ENCODE results near the gene UTS2B. TPM values are rescaled to one million over a fixed set of nuclear protein-coding genes. Genes with fewer than 3 reads are reported as not detected.
A peak's percentile ranks its signal among the peaks of the same experiment; 100 is the strongest.

UTS2B gene
- total and polyA plus RNA-seq, 9 of the 15 experiments (the other 6 are each of a cell fraction or from before 2014, with no cell fraction given) = 0.06 TPM; not detected in 8

DNA sequence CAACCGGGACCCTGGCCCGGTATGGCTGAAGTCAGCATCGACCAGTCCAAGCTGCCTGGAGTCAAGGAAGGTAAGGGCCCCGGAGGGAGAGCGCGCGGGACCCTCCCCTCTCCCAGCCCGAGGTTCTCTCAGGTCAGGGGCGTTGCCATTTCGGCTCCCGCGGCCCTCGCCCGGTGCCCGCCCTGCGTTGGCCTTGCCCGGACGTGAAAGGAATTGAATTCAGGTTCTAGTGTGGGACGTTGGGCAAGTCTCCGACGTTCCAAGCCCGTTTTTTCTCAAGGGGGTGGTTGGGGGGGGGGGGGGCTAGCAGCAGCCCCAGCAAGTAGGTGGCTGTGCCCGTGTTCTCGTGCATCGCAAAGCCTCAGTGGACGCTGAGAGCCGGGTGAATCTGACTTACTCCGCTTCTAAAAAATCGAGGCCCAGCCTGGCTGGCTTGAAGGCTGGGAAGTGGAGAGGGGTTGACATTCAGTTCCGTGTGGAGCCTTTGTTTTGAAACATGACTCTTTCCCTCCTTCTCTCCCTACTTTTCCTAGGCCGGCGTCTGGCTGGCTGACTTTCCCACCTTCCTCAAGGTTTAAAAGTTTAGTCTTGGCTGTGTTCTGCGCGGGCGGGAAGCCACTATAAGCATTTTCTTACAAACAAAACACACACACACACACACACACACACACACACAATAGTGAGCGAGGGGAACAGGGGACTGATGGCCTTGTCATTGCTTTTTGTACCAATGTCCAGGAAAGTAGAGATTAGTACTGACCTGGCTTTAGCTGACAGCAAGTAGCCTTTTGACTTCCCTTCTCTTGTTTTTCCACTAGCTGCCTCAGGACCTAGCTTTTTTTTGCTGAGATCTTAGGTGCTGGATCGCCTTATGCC lies at the start of gene UTS2B (continued):
- TF ChIP-seq, protein P1, sequence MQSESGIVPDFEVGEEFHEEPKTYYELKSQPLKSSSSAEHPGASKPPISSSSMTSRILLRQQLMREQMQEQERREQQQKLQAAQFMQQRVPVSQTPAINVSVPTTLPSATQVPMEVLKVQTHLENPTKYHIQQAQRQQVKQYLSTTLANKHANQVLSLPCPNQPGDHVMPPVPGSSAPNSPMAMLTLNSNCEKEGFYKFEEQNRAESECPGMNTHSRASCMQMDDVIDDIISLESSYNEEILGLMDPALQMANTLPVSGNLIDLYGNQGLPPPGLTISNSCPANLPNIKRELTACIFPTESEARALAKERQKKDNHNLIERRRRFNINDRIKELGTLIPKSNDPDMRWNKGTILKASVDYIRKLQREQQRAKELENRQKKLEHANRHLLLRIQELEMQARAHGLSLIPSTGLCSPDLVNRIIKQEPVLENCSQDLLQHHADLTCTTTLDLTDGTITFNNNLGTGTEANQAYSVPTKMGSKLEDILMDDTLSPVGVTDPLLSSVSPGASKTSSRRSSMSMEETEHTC (IDR thresholded peaks at IDR 0.05) = no peak
- 0 out of 2 replicates have a peak, but pooled peaks have one; percentile 1 for TF ChIP-seq ZNF316 (IDR thresholded peaks at IDR 0.05)
- TF ChIP-seq, protein P2, sequence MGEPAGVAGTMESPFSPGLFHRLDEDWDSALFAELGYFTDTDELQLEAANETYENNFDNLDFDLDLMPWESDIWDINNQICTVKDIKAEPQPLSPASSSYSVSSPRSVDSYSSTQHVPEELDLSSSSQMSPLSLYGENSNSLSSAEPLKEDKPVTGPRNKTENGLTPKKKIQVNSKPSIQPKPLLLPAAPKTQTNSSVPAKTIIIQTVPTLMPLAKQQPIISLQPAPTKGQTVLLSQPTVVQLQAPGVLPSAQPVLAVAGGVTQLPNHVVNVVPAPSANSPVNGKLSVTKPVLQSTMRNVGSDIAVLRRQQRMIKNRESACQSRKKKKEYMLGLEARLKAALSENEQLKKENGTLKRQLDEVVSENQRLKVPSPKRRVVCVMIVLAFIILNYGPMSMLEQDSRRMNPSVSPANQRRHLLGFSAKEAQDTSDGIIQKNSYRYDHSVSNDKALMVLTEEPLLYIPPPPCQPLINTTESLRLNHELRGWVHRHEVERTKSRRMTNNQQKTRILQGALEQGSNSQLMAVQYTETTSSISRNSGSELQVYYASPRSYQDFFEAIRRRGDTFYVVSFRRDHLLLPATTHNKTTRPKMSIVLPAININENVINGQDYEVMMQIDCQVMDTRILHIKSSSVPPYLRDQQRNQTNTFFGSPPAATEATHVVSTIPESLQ (CRISPR knock-in tag; IDR thresholded peaks at IDR 0.05) = no peak
- no peak for TF ChIP-seq ZNF140 (CRISPR knock-in tag; IDR thresholded peaks at IDR 0.05)
- no peak for TF ChIP-seq CHD4 (IDR thresholded peaks at IDR 0.05; ENCODE audit: insufficient read depth, insufficient replicate concordance, low read depth, low read length, poor library complexity, severe bottlenecking)
- TF ChIP-seq NCOA6 (IDR thresholded peaks at IDR 0.05) = no peak
- TF ChIP-seq ZBTB7A (IDR thresholded peaks at IDR 0.05; ENCODE audit: borderline replicate concordance, control insufficient read depth, low read depth, low read length) = peak; percentile 74
- no peak for TF ChIP-seq ELF4 (CRISPR knock-in tag; IDR thresholded peaks at IDR 0.05)
- TF ChIP-seq, protein P3, sequence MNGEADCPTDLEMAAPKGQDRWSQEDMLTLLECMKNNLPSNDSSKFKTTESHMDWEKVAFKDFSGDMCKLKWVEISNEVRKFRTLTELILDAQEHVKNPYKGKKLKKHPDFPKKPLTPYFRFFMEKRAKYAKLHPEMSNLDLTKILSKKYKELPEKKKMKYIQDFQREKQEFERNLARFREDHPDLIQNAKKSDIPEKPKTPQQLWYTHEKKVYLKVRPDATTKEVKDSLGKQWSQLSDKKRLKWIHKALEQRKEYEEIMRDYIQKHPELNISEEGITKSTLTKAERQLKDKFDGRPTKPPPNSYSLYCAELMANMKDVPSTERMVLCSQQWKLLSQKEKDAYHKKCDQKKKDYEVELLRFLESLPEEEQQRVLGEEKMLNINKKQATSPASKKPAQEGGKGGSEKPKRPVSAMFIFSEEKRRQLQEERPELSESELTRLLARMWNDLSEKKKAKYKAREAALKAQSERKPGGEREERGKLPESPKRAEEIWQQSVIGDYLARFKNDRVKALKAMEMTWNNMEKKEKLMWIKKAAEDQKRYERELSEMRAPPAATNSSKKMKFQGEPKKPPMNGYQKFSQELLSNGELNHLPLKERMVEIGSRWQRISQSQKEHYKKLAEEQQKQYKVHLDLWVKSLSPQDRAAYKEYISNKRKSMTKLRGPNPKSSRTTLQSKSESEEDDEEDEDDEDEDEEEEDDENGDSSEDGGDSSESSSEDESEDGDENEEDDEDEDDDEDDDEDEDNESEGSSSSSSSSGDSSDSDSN (IDR thresholded peaks at IDR 0.05; ENCODE audit: borderline replicate concordance in 1 of 2, low read depth in 2 of 2, low read length in 2 of 2) = 0 out of 4 replicates have a peak, but pooled peaks of 1 of the 2 experiments have one; percentile 7
- TF ChIP-seq ZSCAN29 (IDR thresholded peaks at IDR 0.05) = no peak
- 0 out of 2 replicates have a peak, but pooled peaks have one; percentile 5 for TF ChIP-seq LCOR (CRISPR knock-in tag; IDR thresholded peaks at IDR 0.05)
- TF ChIP-seq FOXK2 (conservative IDR thresholded peaks at IDR 0.05 in 1 of 2, IDR thresholded peaks at IDR 0.05 in 1 of 2; ENCODE audit: low read depth in 2 of 2) = no peak
- TF ChIP-seq, protein P4, sequence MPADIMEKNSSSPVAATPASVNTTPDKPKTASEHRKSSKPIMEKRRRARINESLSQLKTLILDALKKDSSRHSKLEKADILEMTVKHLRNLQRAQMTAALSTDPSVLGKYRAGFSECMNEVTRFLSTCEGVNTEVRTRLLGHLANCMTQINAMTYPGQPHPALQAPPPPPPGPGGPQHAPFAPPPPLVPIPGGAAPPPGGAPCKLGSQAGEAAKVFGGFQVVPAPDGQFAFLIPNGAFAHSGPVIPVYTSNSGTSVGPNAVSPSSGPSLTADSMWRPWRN (IDR thresholded peaks at IDR 0.05; ENCODE audit: low read depth) = no peak
- TF ChIP-seq FOXJ2 (tag; IDR thresholded peaks at IDR 0.05) = no peak
- TF ChIP-seq, protein P5, sequence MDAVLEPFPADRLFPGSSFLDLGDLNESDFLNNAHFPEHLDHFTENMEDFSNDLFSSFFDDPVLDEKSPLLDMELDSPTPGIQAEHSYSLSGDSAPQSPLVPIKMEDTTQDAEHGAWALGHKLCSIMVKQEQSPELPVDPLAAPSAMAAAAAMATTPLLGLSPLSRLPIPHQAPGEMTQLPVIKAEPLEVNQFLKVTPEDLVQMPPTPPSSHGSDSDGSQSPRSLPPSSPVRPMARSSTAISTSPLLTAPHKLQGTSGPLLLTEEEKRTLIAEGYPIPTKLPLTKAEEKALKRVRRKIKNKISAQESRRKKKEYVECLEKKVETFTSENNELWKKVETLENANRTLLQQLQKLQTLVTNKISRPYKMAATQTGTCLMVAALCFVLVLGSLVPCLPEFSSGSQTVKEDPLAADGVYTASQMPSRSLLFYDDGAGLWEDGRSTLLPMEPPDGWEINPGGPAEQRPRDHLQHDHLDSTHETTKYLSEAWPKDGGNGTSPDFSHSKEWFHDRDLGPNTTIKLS (IDR thresholded peaks at IDR 0.05; ENCODE audit: borderline replicate concordance, low read depth) = no peak
- peak; percentile 42 for TF ChIP-seq HNRNPLL (IDR thresholded peaks at IDR 0.05; ENCODE audit: low read depth, low read length, poor library complexity, severe bottlenecking)
- no peak for TF ChIP-seq CC2D1A (IDR thresholded peaks at IDR 0.05)
- no peak for TF ChIP-seq BRF1 (IDR thresholded peaks at IDR 0.05; ENCODE audit: borderline replicate concordance, extremely low read depth, insufficient read length)
- TF ChIP-seq ZNF239 (CRISPR knock-in tag; IDR thresholded peaks at IDR 0.05) = no peak

Measured in K562 (cell line).